B cell (primary cell): ENCODE results near the gene BABAM1. TPM values are rescaled to one million over a fixed set of nuclear protein-coding genes. Genes with fewer than 3 reads are reported as not detected.

Source experiments
- ATAC-seq: fragments of 200-7000 bp; cut with Tn5 transposase; one replicate; pipeline ENCODE4 v1.10.0; 2021; ENCODE audit warnings: low read depth, mild to moderate bottlenecking, moderate number of reproducible peaks, moderate library complexity
- CTCF ChIA-PET: fragments of 350-600 bp; sonication (Branson Sonifier 250); formaldehyde crosslinking; loops from one replicate; lab custom pipeline; 2021; ENCODE audit warnings: antibody characterized with exemption, inconsistent platforms; lab: Charles Lee
- POLR2A ChIA-PET: fragments of 350-600 bp; sonication (Branson Sonifier 250); formaldehyde crosslinking; loops from one replicate; lab custom pipeline; 2021; ENCODE audit warnings: antibody characterized with exemption; lab: Charles Lee
- DNase-seq: peaks from one replicate; pipeline ENCODE4 v3.0.0; 2013
- H2AFZ ChIP-seq: 2 replicates; pipeline ENCODE4 v1.6.1; 2012; ENCODE audit warnings: mild to moderate bottlenecking, low read depth, low read length; ENCODE audit not compliant: insufficient read depth, poor library complexity, severe bottlenecking
- H3K27ac ChIP-seq, 2 donors: 1 replicate in 1 of 2; 2 replicates in 1 of 2; pipeline ENCODE4 v1.5.1; 2012 to 2013; ENCODE audit warnings: low read length in 2 of 2, mild to moderate bottlenecking in 2 of 2, moderate library complexity in 1 of 2
- H3K27me3 ChIP-seq, 4 experiments: fragments of 200-600 bp in 1 of 4; sonication (generic) in 1 of 4; replicated peaks in 1 of 4; 1 replicate in 2 of 4; 2 replicates in 2 of 4; pipeline versions ENCODE4 v1.6.1 to v1.7.0; 2013 to 2016; ENCODE audit warnings: low read length in 3 of 4, mild to moderate bottlenecking in 2 of 4, mixed read lengths in 1 of 4, moderate library complexity in 1 of 4; ENCODE audit not compliant: insufficient read depth in 4 of 4, control insufficient read depth in 3 of 4; ENCODE audit errors: control extremely low read depth in 1 of 4
- H3K36me3 ChIP-seq, 2 experiments: replicated peaks in 1 of 2; 1 replicate in 1 of 2; 2 replicates in 1 of 2; pipeline versions ENCODE4 v1.6.1 to v1.7.1; 2013; ENCODE audit warnings: low read length in 1 of 2; ENCODE audit not compliant: insufficient read depth in 2 of 2, control insufficient read depth in 1 of 2; ENCODE audit errors: control extremely low read depth in 1 of 2, extremely low read depth in 1 of 2
- H3K4me1 ChIP-seq, 2 donors: fragments of 200-600 bp in 1 of 2; sonication (generic) in 1 of 2; 1 replicate in 1 of 2; 2 replicates in 1 of 2; pipeline versions ENCODE4 v1.5.1 to v1.6.1; 2013 to 2017; ENCODE audit warnings: low read length in 2 of 2; ENCODE audit not compliant: control insufficient read depth in 2 of 2, insufficient read depth in 2 of 2
- H3K4me2 ChIP-seq: replicated peaks from 2 replicates; pipeline ENCODE3; 2012; ENCODE audit warnings: mild to moderate bottlenecking, low read depth, low read length; ENCODE audit not compliant: poor library complexity, severe bottlenecking
- H3K4me3 ChIP-seq, 5 experiments: fragments of 200-600 bp in 1 of 5; sonication (generic) in 1 of 5; 1 replicate in 3 of 5; 2 replicates in 2 of 5; pipeline versions ENCODE4 v1.5.1 to v1.7.0; 2011 to 2016; ENCODE audit warnings: low read length in 4 of 5, mild to moderate bottlenecking in 4 of 5, low read depth in 2 of 5, control low read depth in 1 of 5, moderate library complexity in 1 of 5; ENCODE audit not compliant: insufficient read depth in 1 of 5; ENCODE audit errors: control extremely low read depth in 1 of 5, extremely low read depth in 1 of 5
- H3K79me2 ChIP-seq: fragments of 200-600 bp; sonication (generic); one replicate; pipeline ENCODE4 v1.6.0; 2016; ENCODE audit warnings: low read length; ENCODE audit not compliant: control insufficient read depth, insufficient read depth
- H3K9ac ChIP-seq: fragments of 200-600 bp; sonication (generic); 2 replicates; pipeline ENCODE4 v1.6.1; 2017; ENCODE audit warnings: mild to moderate bottlenecking, low read length, moderate library complexity
- H3K9me3 ChIP-seq, 3 donors: one replicate each; pipeline versions ENCODE4 v1.6.1 to v1.7.1; 2013; ENCODE audit warnings: low read length in 2 of 3; ENCODE audit not compliant: control insufficient read depth in 2 of 3, insufficient read depth in 1 of 3; ENCODE audit errors: control extremely low read depth in 1 of 3
- H4K20me1 ChIP-seq: 2 replicates; pipeline ENCODE4 v1.6.0; 2012; ENCODE audit warnings: mild to moderate bottlenecking, low read length; ENCODE audit not compliant: insufficient read depth, control insufficient read depth, poor library complexity, severe bottlenecking
- H3K27ac Mint-ChIP-seq: one replicate; pipeline ENCODE4 v1.8.0; 2021; ENCODE audit warnings: mixed read lengths
- H3K27me3 Mint-ChIP-seq: one replicate; pipeline ENCODE4 v1.8.0; 2021; ENCODE audit warnings: mixed read lengths
- H3K4me1 Mint-ChIP-seq: one replicate; pipeline ENCODE4 v1.8.0; 2021; ENCODE audit warnings: mixed read lengths
- H3K4me3 Mint-ChIP-seq: one replicate; pipeline ENCODE4 v1.8.0; 2021; ENCODE audit warnings: mixed read lengths
- H3K9me3 Mint-ChIP-seq: one replicate; pipeline ENCODE4 v1.8.0; 2022; ENCODE audit warnings: mixed read lengths; ENCODE audit not compliant: insufficient read depth
- CTCF ChIP-seq: fragments of 200-600 bp; IDR thresholded peaks from one replicate; pipeline ENCODE4 v1.8.0; 2022; ENCODE audit warnings: antibody characterized with exemption, mild to moderate bottlenecking
- EZH2 ChIP-seq: IDR thresholded peaks from 2 replicates; pipeline ENCODE4 v1.6.1; 2012; ENCODE audit warnings: borderline replicate concordance, low read depth, mild to moderate bottlenecking, moderate library complexity, low read length; ENCODE audit not compliant: insufficient read depth, poor library complexity, severe bottlenecking
- WGBS: methylation state at CpG from one replicate; pipeline ENCODE4 v1.1.5; 2013; ENCODE audit warnings: missing lambda C conversion rate; ENCODE audit not compliant: insufficient coverage; 5-methylcytosine and 5-hydroxymethylcytosine counted together
- intact Hi-C: fragments of 100-400 bp; cut with micrococcal nuclease; formaldehyde crosslinking; loops from one replicate; pipeline ENCODE4 v1.10.0; 2022
- polyA plus RNA-seq: library from polyadenylated mRNA; depleted of rRNA; stranded (reverse); fragments of >200 nt; gene quantifications from 2 replicates; pipeline ENCODE4 v1.2.3, GENCODE V29; 2012
- total RNA-seq, 2 donors: library from RNA; stranded (reverse); fragments of 120-200 nt in 1 of 2; gene quantifications; 1 replicate in 1 of 2; 2 replicates in 1 of 2; pipeline versions ENCODE4 v1.2.3 to v1.2.4, GENCODE V29; 2013 to 2022

BABAM1 gene
- total and polyA plus RNA-seq, 2 donors (not counting 1 experiment from before 2014, with no cell fraction given): 105 to 129 TPM

DNA sequence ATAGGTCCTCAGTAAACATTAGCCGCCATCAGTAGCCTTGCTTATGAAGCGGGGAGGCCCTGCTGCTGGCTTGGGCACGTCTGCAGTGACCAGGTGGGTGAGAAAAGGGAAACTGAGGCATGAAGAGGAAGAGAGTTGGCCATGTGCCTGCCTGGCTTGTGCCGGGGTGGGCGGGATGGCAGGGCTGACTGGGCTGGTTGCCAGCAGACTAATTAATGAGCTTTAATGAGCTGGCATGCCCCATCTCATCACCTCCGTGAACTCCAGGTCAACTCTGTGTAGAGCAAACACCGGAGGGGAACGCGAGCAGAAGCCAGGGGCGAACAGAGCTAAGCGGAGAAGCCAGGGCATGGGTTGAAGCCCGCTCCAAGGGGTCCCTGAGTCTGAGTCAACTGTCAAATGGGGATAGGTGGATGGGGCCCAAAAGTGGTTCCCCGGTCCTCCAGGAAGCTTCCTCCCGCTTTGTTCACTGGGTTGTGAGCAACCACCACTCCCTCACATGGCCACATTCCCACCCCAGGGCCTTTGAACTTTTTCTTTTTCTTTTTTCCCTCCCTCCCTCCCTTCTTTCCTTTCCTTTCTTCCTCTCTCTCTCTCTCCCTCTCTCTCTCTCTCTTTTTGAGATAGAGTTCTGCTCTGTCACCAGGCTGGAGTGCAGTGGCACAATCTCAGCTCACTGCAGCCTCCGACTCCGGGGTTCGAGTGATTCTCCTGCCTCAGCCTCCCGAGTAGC is 30.3 kb upstream of the BABAM1 start:
- H3K79me2 ChIP-seq: peaks cover 7% of the 10 kb centered on the region
- Mint-ChIP-seq H3K9me3 (no peaks in the 10 kb centered on the region), H3K4me1 (peaks cover 10% of the 10 kb centered on the region), H3K27ac (no peak overlapping the region), H3K27me3 (no peaks in the 10 kb centered on the region), H3K4me3 (peak overlapping the region; percentile 12)
- peaks cover 8 to 11% of the 10 kb centered on the region in 2 donors for H3K4me1 ChIP-seq
- 93% methylated on average over 13 of the region's 18 CpGs for WGBS
- no peaks in the 10 kb centered on the region for H4K20me1 ChIP-seq
- no peak overlapping the region for H3K4me3 ChIP-seq
- no peak overlapping the region for H3K27ac ChIP-seq
- ChIA-PET CTCF (interaction anchor here (1.2 to 1.5 kb wide), 2 partner anchors 23 to 37 kb away, joined by 5 read pairs; no protein-coding TSS in a partner anchor), POLR2A (interaction anchor here (0.5 to 1.4 kb wide), 4 partner anchors 11 to 284 kb away, joined by 3 read pairs; partner anchors contain the start of gene OCEL1)
- intact Hi-C loops: no loop called here
- DNase-seq (no peak), ATAC-seq (no peak)
- H2AFZ ChIP-seq: no peak overlapping the region
- no peaks in the 10 kb centered on the region for H3K27me3 ChIP-seq
- H3K4me2 ChIP-seq: no peak overlapping the region
- TF ChIP-seq EZH2 (no peak), CTCF (no peak)
- H3K9me3 ChIP-seq: peaks cover 0 to 5% (median 0%) of the 10 kb centered on the region in 3 donors
- no peaks in the 10 kb centered on the region for H3K36me3 ChIP-seq
- no peak overlapping the region for H3K9ac ChIP-seq
